Dendritic cell treated with granulocyte-macrophage colony-stimulating factor and Interleukin-4, amounts not matched to agents 40 ng/mL and 50 ng/mL, for 4 days (primary cell): ENCODE measurements around the gene ADGRL4.
A peak's percentile ranks its signal among the peaks of the same experiment; 100 is the strongest.

ENCODE experiments used
- H3K27ac Mint-ChIP-seq: one replicate; pipeline ENCODE4 v1.8.0; 2022; ENCODE audit warnings: mild to moderate bottlenecking, mixed read lengths
- H3K27me3 Mint-ChIP-seq: one replicate; pipeline ENCODE4 v1.8.0; 2022; ENCODE audit warnings: mild to moderate bottlenecking, mixed read lengths
- H3K36me3 Mint-ChIP-seq: one replicate; pipeline ENCODE4 v1.8.0; 2022; ENCODE audit warnings: low read depth, mixed read lengths
- H3K4me1 Mint-ChIP-seq: one replicate; pipeline ENCODE4 v1.8.0; 2022; ENCODE audit warnings: low read depth, mixed read lengths
- H3K4me3 Mint-ChIP-seq: one replicate; pipeline ENCODE4 v1.8.0; 2022; ENCODE audit warnings: mild to moderate bottlenecking, moderate library complexity, mixed read lengths
- H3K9me3 Mint-ChIP-seq: one replicate; pipeline ENCODE4 v1.8.0; 2022; ENCODE audit warnings: mixed read lengths
- intact Hi-C: fragments of 100-400 bp; cut with micrococcal nuclease; formaldehyde crosslinking; loops from one replicate; pipeline ENCODE4 v1.15.0; 2022

Gene ADGRL4

DNA sequence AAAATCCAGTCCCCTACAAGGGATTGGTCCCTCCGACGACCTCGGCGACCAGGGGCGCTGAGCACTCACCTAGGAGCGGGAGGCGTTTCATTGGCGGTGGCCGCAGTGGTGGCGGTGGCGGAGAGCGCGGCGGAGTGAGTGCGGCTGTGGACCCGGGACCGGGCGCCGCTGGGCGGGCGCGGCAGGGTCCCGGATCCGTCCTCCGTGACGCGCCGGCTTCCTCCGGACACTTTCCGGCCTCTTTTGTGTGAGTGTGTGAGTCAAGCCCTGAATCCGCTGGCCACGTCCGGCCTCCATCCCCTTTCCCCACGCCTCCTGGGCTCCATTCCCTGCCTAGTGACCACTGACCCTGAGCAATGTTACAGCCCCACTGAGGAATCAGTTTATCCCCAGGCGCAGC is at the start of gene ADGRL4:
ADGRL4 (minus strand) TSS at position 167 of the 400 bp plus-strand sequence; CDS start at position 91, 76 bp downstream.
- Mint-ChIP-seq H3K9me3 (no peaks in the 10 kb centered on the region), H3K27ac (no peak within 1 kb of the TSS), H3K27me3 (peaks cover 13% of the 10 kb centered on the region), H3K36me3 (no peaks in the 10 kb centered on the region), H3K4me1 (no peaks in the 10 kb centered on the region), H3K4me3 (no peak within 1 kb of the TSS)
- intact Hi-C loops, result no loop called here

DNA sequence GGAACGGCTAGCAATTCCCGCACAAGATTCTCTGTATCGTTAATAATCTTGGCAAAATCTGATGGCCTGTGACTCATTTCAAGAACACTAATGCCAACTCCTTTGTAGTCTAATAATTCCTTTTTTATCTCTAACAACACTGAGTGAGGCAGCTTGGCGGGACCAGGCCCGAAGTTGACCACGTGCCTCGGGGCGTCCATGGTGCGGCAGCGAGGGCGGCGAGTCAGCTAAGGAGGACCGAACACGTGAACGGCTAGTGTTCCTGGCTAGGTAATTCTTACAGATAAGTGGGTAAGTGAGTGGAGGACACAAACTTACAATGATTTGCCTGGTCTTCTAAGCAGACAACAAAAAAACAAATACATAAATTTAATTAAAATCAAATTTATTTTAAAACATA is 49.3 kb upstream of the ADGRL4 start:
- intact Hi-C loops, result no loop called here
- Mint-ChIP-seq H3K27me3 (no peaks in the 10 kb centered on the region), H3K27ac (no peak overlapping the region)

DNA sequence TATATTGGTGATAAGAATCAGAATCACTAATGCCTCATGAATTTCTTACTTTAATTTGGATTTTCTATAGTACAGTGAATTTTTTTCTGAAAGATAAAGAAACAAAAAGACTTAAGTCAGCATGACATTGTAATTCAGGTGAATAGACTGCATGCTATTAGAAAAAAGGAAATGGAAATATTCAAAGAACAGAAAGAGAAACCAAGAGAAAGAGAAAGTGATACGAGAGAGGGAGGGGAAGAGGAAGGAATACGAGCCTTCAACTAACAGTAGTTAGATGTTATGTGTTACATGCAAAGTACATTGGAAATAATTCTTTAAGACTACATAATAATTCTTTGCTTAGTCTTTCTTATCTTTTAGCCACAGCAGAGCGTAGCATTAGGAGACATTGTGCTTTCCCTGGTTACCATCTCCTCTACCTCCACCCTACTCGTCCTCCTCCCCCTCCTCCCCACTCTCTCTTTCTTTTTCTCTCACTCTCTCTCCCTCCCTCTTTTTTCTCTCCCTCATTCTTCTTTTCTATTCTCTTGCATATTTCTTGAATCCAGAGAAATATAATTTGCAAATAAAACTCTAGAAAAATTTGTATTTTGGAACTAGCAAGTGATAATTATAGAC is 46.4 kb upstream of the ADGRL4 start:
- H3K4me1 Mint-ChIP-seq, result no peaks in the 10 kb centered on the region
- H3K27ac Mint-ChIP-seq, result no peak overlapping the region
- H3K4me3 Mint-ChIP-seq, result no peak overlapping the region
- peaks cover 19% of the 10 kb centered on the region for H3K9me3 Mint-ChIP-seq
- H3K36me3 Mint-ChIP-seq, result no peaks in the 10 kb centered on the region
- H3K27me3 Mint-ChIP-seq, result no peaks in the 10 kb centered on the region
- intact Hi-C loops, result no loop called here

More for the DNA sequence above, 49.3 kb upstream of the ADGRL4 start:
- Mint-ChIP-seq H3K4me1 (no peaks in the 10 kb centered on the region), H3K4me3 (no peak overlapping the region), H3K36me3 (no peaks in the 10 kb centered on the region), H3K9me3 (peaks cover 32% of the 10 kb centered on the region)

DNA sequence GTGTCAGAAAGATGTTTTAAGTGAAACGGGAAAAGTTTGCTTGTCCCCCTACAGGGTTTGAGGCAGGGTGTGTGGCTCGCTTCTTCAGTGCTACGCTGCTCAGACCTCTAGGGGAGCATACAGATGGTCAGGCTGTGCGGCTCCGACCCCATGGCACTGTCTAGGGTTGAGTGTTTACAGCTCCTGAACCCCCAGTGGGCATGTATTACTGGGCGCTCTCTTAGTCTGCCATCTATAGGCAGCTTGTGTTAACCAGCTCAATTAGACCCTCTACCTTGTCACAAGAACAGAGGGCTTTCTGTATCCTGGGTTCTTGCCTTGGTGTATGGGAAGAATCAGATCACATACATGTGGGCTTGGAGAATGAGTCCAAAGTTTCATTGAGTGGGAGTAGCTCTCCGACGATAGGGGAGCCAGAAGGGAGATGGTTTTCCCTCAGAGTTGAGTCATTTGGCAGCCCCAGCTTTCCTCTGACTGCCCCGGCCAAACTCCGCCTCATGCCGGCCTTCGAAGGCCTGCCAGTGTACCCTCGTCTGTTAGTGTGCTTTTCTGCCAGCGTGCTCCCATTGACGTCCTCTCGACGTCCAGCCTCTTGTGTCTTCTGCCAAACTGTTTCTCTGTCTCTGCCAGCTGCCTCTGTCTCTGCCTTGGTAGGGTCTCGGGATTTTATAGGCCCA is 38.6 kb upstream of the ADGRL4 start:
- H3K27ac Mint-ChIP-seq, result no peak overlapping the region
- H3K9me3 Mint-ChIP-seq, result no peaks in the 10 kb centered on the region
- peaks cover 11% of the 10 kb centered on the region for H3K4me1 Mint-ChIP-seq
- intact Hi-C loops, result no loop called here
- no peaks in the 10 kb centered on the region for H3K36me3 Mint-ChIP-seq
- H3K4me3 Mint-ChIP-seq, result no peak overlapping the region
- no peaks in the 10 kb centered on the region for H3K27me3 Mint-ChIP-seq

DNA sequence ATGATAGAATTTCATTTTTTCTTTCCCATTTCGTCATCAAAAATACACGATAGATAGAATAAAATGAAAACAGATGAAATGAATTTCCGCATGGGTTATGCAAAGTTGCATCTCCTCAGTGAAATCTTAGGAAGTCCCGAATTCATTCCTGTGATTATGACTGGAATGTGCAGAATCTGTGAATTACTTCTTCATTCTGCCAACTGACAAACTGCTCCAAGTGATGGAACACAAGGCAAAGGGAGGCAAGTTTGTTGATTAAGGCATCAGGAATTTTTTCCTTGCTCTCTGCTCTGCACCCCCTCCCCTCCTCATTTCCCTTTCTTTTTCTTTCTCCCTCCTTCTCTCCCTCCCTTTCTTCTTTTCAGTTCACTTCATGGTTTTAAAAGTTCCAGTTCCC is 37.0 kb upstream of the ADGRL4 start:
- Mint-ChIP-seq H3K9me3 (peaks cover 1% of the 10 kb centered on the region), H3K4me3 (no peak overlapping the region), H3K4me1 (peaks cover 11% of the 10 kb centered on the region), H3K27ac (no peak overlapping the region), H3K27me3 (no peaks in the 10 kb centered on the region), H3K36me3 (no peaks in the 10 kb centered on the region)
- intact Hi-C loops, result no loop called here

DNA sequence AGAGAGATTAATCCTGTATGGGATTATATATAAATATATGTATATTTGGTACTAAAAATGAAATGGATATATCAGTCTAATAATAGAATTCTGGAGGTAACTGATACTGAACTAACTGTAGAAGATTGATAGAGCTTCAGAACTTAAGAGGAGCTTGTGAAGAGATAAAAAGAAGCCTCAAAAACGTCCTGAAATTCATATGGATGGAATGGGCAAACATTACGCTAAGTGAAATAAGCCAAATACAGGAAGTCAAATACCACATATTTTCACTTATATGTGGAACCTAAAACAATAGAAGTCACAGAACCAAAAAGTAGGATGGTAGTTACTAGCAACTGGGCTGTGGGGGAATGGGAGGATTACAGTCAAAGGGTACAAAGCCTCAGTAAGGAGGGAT is 36.0 kb upstream of the ADGRL4 start:
- intact Hi-C loops, result no loop called here
- Mint-ChIP-seq H3K27me3 (no peaks in the 10 kb centered on the region), H3K36me3 (no peaks in the 10 kb centered on the region), H3K27ac (no peak overlapping the region), H3K9me3 (peaks cover 11% of the 10 kb centered on the region), H3K4me3 (no peak overlapping the region), H3K4me1 (peaks cover 11% of the 10 kb centered on the region)

DNA sequence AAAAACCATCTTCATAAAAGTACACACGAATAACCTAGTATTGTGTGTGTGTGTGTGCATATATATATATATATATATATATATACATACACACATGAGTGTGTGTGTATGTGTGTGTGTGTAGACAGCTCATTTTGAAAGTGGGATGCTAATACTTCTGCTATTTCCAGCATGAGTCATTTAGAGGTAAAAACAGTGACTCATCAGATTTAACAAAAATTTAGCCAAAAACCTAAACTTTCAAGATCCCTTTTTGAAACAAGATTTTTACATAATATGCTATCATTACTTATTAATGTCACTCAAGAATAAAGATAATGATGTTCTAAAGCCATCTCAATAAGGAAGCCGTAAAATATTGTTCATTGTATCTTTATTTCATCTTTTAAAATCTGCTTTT is 35.6 kb upstream of the ADGRL4 start:
- H3K4me3 Mint-ChIP-seq, result no peak overlapping the region
- H3K36me3 Mint-ChIP-seq, result no peaks in the 10 kb centered on the region
- H3K9me3 Mint-ChIP-seq, result peaks cover 15% of the 10 kb centered on the region
- intact Hi-C loops, result no loop called here
- H3K4me1 Mint-ChIP-seq, result peaks cover 11% of the 10 kb centered on the region
- H3K27ac Mint-ChIP-seq, result no peak overlapping the region
- no peaks in the 10 kb centered on the region for H3K27me3 Mint-ChIP-seq

DNA sequence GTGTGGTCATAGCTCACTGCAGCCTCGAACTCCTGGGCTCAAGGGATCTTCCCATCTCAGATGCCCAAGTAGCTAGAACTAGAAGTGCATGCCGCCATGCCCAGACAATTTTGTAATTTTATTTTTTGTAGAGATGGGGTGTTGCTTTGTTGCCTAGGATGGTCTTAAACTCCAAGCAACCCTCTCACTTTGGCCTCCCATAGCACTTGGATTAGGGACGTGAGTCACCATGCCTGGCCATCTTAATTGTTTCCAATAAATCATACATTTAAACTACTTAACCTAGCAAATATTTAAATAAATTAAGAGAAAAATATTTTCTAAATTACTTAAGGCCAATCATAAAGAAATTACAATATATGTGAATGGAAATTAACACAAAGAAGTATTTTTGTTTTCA is 35.1 kb upstream of the ADGRL4 start:
- no peak overlapping the region for H3K27ac Mint-ChIP-seq
- peaks cover 20% of the 10 kb centered on the region for H3K9me3 Mint-ChIP-seq
- intact Hi-C loops, result no loop called here

DNA sequence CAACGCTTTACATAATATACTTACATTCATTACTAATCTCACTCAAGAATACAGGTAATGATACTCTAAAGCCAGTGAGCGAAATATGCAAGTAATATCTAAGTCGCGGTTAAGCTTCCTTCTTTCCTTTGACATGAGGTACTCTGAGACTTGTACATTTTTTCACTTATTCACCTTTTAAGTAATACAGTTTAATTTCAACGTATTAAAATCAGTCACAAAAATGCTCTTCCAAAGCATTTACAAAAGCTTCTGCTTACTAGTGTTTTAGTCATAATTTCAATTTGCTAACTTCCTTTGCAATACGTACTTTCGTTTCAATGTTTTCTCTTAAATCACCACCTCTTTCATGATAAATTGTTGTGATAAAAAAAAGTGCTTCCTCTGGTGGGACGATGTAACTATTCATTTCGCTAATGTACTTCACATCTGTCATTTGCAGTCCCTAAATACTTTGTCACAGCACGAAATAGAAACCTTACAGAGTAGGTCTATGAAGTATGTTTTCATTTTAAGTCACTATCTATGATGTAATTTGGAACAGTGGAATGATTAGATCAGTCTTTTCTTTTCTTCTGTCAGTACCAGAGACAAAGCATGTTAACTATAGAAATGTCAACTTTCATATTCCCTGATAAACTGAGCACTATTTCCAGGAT is 34.0 kb upstream of the ADGRL4 start:
- H3K4me3 Mint-ChIP-seq, result peak overlapping the region; percentile 54
- H3K9me3 Mint-ChIP-seq, result peaks cover 29% of the 10 kb centered on the region
- peaks cover 17% of the 10 kb centered on the region for H3K4me1 Mint-ChIP-seq
- no peaks in the 10 kb centered on the region for H3K27me3 Mint-ChIP-seq
- no peaks in the 10 kb centered on the region for H3K36me3 Mint-ChIP-seq
- intact Hi-C loops, result no loop called here
- no peak overlapping the region for H3K27ac Mint-ChIP-seq

More for the DNA sequence above, 35.1 kb upstream of the ADGRL4 start:
- Mint-ChIP-seq H3K36me3 (no peaks in the 10 kb centered on the region), H3K27me3 (no peaks in the 10 kb centered on the region), H3K4me3 (no peak overlapping the region), H3K4me1 (peaks cover 11% of the 10 kb centered on the region)

DNA sequence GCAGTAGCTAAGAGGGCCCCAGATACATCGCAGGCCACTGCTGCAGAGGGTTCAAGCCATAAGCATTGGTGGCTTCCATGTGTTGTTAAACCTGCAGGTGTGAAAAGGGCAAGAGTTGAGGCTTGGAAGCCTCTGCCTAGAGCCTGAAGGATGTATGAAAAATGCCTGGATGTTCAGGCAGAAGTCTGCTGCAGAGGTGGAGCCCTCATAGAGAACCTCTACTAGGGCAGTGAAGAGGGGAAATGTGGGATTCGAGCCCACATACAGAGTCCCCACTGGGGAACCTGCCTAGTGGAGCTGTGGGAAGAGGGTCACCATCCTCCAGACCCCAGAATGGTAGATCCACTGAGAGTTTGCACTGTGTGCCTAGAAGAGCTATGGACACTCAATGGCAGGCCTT is 30.6 kb upstream of the ADGRL4 start:
- Mint-ChIP-seq H3K36me3 (no peaks in the 10 kb centered on the region), H3K9me3 (peaks cover 29% of the 10 kb centered on the region), H3K27me3 (no peaks in the 10 kb centered on the region), H3K4me3 (no peak overlapping the region), H3K27ac (no peak overlapping the region), H3K4me1 (peaks cover 6% of the 10 kb centered on the region)
- intact Hi-C loops, result no loop called here

DNA sequence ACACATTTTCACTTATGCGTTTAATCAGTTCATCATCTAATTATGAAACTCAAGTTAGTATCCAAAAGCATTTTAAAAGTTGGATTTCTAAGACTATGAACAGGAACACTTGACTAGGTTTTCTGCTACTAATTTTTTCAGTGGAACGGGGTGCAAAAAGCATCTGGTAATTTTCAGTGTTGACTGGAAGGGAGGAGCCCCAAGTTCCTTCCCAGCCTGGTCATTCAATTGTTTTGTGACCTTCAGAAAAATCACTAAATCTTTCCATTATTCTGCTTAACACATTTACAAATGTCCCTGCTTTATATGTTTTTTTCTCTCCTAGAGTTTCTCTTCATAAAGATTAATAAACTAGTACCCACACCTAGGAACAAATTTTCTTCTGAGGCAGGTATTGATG is 6.0 kb upstream of the ADGRL4 start:
- H3K27me3 Mint-ChIP-seq, result no peaks in the 10 kb centered on the region
- H3K36me3 Mint-ChIP-seq, result no peaks in the 10 kb centered on the region
- H3K4me3 Mint-ChIP-seq, result no peak overlapping the region
- no peaks in the 10 kb centered on the region for H3K9me3 Mint-ChIP-seq
- intact Hi-C loops, result no loop called here
- H3K4me1 Mint-ChIP-seq, result no peaks in the 10 kb centered on the region
- H3K27ac Mint-ChIP-seq, result no peak overlapping the region

DNA sequence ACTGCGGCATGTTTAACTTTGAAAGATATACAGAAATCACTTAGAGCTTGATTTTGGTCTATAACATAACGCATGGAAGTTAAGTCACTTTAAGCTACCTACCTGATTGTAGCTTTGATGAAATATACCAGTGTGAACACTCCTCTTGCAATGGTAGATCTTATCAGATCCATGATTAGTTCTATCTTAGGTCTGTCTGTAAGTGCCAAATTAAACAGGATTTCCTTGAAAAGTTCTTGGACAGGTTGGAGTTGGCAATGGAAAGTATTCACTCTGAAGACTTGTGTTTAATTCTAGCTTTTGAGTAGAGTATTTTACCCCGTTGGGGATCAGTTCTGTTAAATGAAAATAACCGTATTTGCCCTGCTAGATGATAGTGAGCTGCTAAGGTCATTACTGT is 4.1 kb upstream of the ADGRL4 start:
- no peaks in the 10 kb centered on the region for H3K36me3 Mint-ChIP-seq
- intact Hi-C loops, result no loop called here
- H3K4me3 Mint-ChIP-seq, result no peak overlapping the region
- no peaks in the 10 kb centered on the region for H3K4me1 Mint-ChIP-seq
- H3K9me3 Mint-ChIP-seq, result no peaks in the 10 kb centered on the region
- H3K27ac Mint-ChIP-seq, result no peak overlapping the region
- peaks cover 13% of the 10 kb centered on the region for H3K27me3 Mint-ChIP-seq

DNA sequence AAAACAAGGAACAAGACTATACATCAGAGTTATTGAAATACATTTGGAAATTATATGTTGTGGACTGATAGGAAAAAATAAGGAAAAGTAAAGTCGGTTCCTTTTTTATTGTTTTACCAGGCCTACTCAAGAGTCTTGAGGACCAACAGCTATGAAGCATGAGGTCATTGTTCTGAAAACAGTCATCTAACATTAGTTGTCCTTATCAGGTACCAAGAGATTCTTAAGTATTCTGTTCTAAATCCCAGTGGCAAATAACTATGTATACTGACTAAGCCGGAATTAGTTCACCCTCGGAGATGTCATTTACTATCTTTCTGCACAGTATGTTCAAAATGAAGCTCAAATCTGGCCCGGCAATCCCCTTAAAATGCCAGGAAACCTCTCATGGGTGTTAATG is 585 bp downstream of the ADGRL4 start:
- Mint-ChIP-seq H3K9me3 (no peaks in the 10 kb centered on the region), H3K27me3 (peaks cover 13% of the 10 kb centered on the region), H3K4me3 (no peak overlapping the region), H3K27ac (no peak overlapping the region), H3K4me1 (no peaks in the 10 kb centered on the region), H3K36me3 (no peaks in the 10 kb centered on the region)
- intact Hi-C loops, result no loop called here

DNA sequence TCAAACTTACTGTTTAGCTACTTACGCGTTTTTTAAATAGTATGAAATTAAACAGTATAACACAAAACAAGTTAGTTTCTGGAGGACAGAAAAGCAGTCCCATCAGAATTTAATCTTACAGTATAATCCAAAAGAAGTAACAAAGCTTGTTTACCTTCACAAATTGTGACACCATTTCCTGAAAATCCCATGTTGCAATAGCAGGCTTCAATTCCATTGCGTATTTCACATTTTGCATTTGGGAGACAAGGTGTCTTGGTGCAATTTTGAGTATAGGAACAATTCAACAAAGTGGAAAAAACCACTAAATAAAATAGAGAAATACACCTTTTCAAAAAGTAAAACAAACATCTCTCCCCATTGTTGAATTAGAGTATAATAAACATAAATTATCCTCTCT is 1.6 kb downstream of the ADGRL4 start:
- Mint-ChIP-seq H3K4me1 (no peaks in the 10 kb centered on the region), H3K36me3 (no peaks in the 10 kb centered on the region), H3K27me3 (peaks cover 13% of the 10 kb centered on the region), H3K9me3 (no peaks in the 10 kb centered on the region), H3K27ac (no peak overlapping the region), H3K4me3 (no peak overlapping the region)
- intact Hi-C loops, result no loop called here
